Fibroblast of gingiva (primary cell): ENCODE measurements around the gene PELI3.

Experiments
- DNase-seq: peaks from one replicate; pipeline ENCODE4 v3.0.0-alpha.2; 2011; ENCODE audit warnings: low read depth

The PELI3 gene

DNA sequence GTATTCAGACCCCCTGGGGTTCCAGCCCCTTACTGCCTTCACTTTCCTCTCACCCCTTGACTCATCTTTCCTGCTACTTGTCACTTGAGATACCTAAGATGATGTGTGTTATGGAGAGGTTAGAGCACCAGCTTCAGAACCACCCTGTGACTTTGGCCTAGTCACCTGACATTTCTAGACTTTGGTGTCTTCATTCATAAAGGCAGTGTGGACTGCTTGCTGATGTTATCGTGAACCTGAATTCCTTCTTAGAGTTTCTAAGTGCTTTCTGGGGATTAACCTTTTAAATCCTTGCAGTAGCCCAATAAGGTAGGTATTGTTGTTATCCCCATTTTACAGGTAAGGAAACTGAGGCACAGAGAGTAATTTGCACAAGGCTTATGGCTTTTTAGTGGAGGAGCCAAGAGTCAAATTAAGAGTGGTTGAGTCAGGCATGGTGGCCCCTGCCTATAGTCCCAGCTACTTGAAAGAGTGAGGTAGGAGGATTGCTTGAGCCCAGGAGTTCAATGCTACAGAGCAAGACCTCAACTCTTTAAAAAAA lies 38.6 kb downstream of the PELI3 start:
- no peak for DNase-seq

GRCh38 chr11:66509131-66509561 lies 42.4 kb downstream of the PELI3 start:
- DNase-seq, result no peak

- peak; percentile 68 for DNase-seq
Observed at GRCh38 chr11:66510271-66510989, 43.7 kb downstream of the PELI3 start, which contains the start of gene BBS1. TSS of gene BBS1 (plus strand) at chr11:66510635. CDS start at chr11:66510660, 25 bp downstream.

GRCh38 chr11:66510990-66511339 lies 44.3 kb downstream of the PELI3 start:
- DNase-seq, result no peak

GRCh38 chr11:66523611-66524010 lies 56.9 kb downstream of the PELI3 start:
- no peak for DNase-seq

DNA sequence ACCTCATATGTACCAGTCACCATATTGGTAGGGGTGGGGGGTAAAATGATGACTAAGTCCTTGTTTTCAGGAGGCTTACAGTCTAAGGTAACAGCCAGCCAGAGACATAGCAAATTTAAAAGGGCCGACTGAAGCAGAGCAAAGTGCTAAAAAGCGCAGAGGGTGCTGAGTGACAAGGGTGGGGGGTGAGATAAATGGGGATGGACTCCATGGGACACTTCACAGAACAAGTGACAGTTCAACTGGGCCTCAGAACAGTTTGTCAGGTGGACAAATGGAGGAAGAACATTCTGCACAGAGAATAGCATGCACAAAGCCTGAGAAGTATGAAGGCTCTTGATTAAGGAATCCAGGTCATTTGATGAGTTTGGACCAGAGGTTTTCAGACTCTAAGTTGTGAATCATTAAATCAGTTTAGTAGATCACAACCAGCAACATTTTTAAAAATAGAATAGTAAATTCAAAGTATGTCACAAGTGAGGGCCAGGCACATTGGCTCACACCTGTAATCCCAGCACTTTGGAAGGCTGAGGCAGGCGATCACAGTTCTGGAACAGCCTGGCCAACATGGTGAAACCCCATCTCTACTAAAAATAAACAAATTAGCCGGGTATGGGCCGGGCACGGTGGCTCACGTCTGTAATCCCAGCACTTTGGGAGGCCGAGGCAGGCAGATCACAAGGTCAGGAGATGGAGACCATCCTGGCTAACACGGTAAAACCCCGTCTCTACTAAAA lies 57.8 kb downstream of the PELI3 start:
- no peak for DNase-seq
